Right lobe of liver (tissue), 6 donors: ENCODE data around the gene ADCY9. TPM values are rescaled to one million over a fixed set of nuclear protein-coding genes. Genes with fewer than 3 reads are reported as not detected.

Experiments
- ATAC-seq, 4 donors: fragments of 200-7000 bp; cut with Tn5 transposase; one replicate each; pipeline ENCODE4 v1.9.1; 2020; ENCODE audit warnings: mild to moderate bottlenecking in 4 of 4, moderate library complexity in 4 of 4
- DNase-seq, 3 donors: peaks; one replicate each; pipeline ENCODE4 v3.0.0-alpha.2; 2020
- H3K27ac ChIP-seq, 3 donors: fragments of 200-600 bp; one replicate each; pipeline ENCODE4 v1.8.0; 2022
- H3K27me3 ChIP-seq, 2 donors: fragments of 200-600 bp; one replicate each; pipeline ENCODE4 v1.8.0; 2022
- H3K36me3 ChIP-seq, 4 donors: fragments of 200-600 bp; sonication (generic) in 1 of 4; one replicate each; pipeline versions ENCODE4 v1.5.1 to v1.8.0; 2017 to 2022; ENCODE audit warnings: control low read depth in 1 of 4
- H3K4me1 ChIP-seq, 4 donors: fragments of 200-600 bp; sonication (generic) in 1 of 4; one replicate each; pipeline versions ENCODE4 v1.5.1 to v1.8.0; 2017 to 2022; ENCODE audit warnings: control low read depth in 1 of 4
- H3K4me3 ChIP-seq, 3 donors: fragments of 200-600 bp; one replicate each; pipeline ENCODE4 v1.8.0; 2022
- H3K9me3 ChIP-seq, 4 donors: fragments of 200-600 bp; sonication (generic) in 1 of 4; one replicate each; pipeline versions ENCODE4 v1.5.1 to v1.8.0; 2017 to 2022; ENCODE audit warnings: control low read depth in 1 of 4
- CTCF ChIP-seq, 4 donors: fragments of 200-600 bp in 3 of 4; fragments of 450-650 bp in 1 of 4; IDR thresholded peaks; one replicate each; pipeline versions ENCODE4 v1.5.1 to v1.8.0; 2016 to 2022; ENCODE audit warnings: antibody characterized with exemption in 4 of 4, mild to moderate bottlenecking in 2 of 4
- POLR2A ChIP-seq: fragments of 450-650 bp; IDR thresholded peaks from one replicate; pipeline ENCODE4 v1.6.1; 2017; ENCODE audit warnings: antibody characterized with exemption, mild to moderate bottlenecking
- WGBS: methylation state at CpG from one replicate; pipeline ENCODE4 v1.1.6; 2018; ENCODE audit warnings: low coverage, low lambda C conversion rate; ENCODE audit not compliant: insufficient coverage; ENCODE audit errors: missing lambda C conversion rate; 5-methylcytosine and 5-hydroxymethylcytosine counted together
- intact Hi-C, 2 donors: fragments of 100-400 bp; cut with DNase I; formaldehyde crosslinking; loops; one replicate each; pipeline versions ENCODE4 v1.11.2 to v1.14.1; 2022
- small RNA-seq, 2 experiments: library from RNA; depleted of rRNA; stranded (forward); fragments of <200 nt; gene quantifications; one replicate each; pipeline ENCODE3, GENCODE V24; 2016
- total RNA-seq, 6 experiments: library from RNA; depleted of rRNA in 2 of 6; stranded (reverse); fragments of >200 nt in 2 of 6; fragmentation: NEBNext Ultra II Directional in 3 of 6; extraction: Animal tissue kit (Norgen Biotek cat#: 25700) in 3 of 6; gene quantifications; one replicate each; pipeline versions ENCODE4 v1.1.0 to v1.2.4, GENCODE V29; 2016 to 2023
- donor health status: DM: no; HTN: yes; CAD: no.
- donor health status: DM: no; HTN: no; CAD: no.
- donor health status: DM: no; HTN: no; CAD: no.
- donor health status: DM: no; HTN: yes; CAD: no.
- donor health status: DM: no; HTN: yes; CAD: no.

ADCY9 gene
- total RNA-seq, 6 experiments from 2014 or later, result 17.3 to 41.5 (median 25.6) TPM

- peak in 1 of 4 donors; percentile 26 for ATAC-seq
- no peak for DNase-seq
- intact Hi-C loops, result no loop called here
- TF ChIP-seq POLR2A, result no peak
- TF ChIP-seq CTCF (IDR thresholded peaks at IDR 0.05), result no peak
- no peaks in the 10 kb centered on the region for H3K9me3 ChIP-seq
- H3K27ac ChIP-seq, result no peak overlapping the region
- no peak overlapping the region for H3K4me3 ChIP-seq
- 43% methylated on average over 2 of the region's 17 CpGs for WGBS
- no peaks in the 10 kb centered on the region for H3K27me3 ChIP-seq
- no peaks in the 10 kb centered on the region for H3K4me1 ChIP-seq
- H3K36me3 ChIP-seq, result no peaks in the 10 kb centered on the region
Measured at GRCh38 chr16:3915426-3916260, 200.6 kb downstream of the ADCY9 start.

DNA sequence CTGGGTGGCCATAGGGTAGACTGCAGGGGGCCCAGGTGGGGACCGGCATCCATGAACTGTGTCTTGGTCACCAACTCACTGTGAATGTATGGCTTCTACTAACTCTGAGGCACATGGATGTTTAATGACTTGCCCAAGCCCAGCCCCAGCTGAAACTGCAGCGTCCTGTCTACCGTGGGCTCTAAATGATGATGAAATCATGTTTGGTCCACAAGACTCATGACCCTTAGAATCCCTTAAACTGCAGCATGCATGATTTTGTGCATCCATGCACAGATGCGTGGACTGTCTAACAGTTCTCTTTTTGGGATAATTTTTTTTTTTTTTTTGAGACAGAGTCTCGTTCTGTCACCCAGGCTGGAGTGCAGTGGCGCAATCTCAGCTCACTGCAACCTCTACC is 203.3 kb downstream of the ADCY9 start:
- WGBS, result 71% methylated on average over 4 of the region's 6 CpGs
- H3K9me3 ChIP-seq, result no peaks in the 10 kb centered on the region
- H3K4me3 ChIP-seq, result no peak overlapping the region
- H3K36me3 ChIP-seq, result no peaks in the 10 kb centered on the region
- ATAC-seq (no peak), DNase-seq (no peak)
- no peak for TF ChIP-seq POLR2A
- intact Hi-C loops, result no loop called here
- H3K27ac ChIP-seq, result no peak overlapping the region
- no peaks in the 10 kb centered on the region for H3K4me1 ChIP-seq
- no peaks in the 10 kb centered on the region for H3K27me3 ChIP-seq

Small RNA genes lying within 50 kb of the gene (small RNA-seq; reads per million reads assigned to genes)
- 0 reads per million in 2 experiments for gene AC009171.1

Other genes starting within 250 kb of the ADCY9 start
- gene CREBBP, start 235.7 kb downstream of the ADCY9 start, total RNA-seq, result 10 to 100 TPM; 18.1 to 39.8 (median 29.2) TPM
- under 1 TPM; 0.18 to 0.62 (median 0.28) TPM for gene SRL, start 125.6 kb upstream of the ADCY9 start, total RNA-seq
- 1 to 10 TPM; 2.6 to 5.8 (median 3.7) TPM for gene TFAP4, start 156.6 kb upstream of the ADCY9 start, total RNA-seq
- 1 to 10 TPM in 5 of 6 experiments, under 1 TPM in 1; 0.79 to 2.6 (median 1.4) TPM for gene GLIS2, start 199.6 kb upstream of the ADCY9 start, total RNA-seq
- gene PAM16, start 234.9 kb upstream of the ADCY9 start, total RNA-seq, result 10 to 100 TPM; 27.9 to 45.9 (median 32.8) TPM